Chondrocyte (in vitro differentiated cells): ENCODE results near the gene GFM1. TPM values are rescaled to one million over a fixed set of nuclear protein-coding genes. Genes with fewer than 3 reads are reported as not detected.

ENCODE experiments used
- DNase-seq: peaks from one replicate; pipeline ENCODE4 v3.0.0; 2021; ENCODE audit warnings: mixed read lengths, low spot score
- H3K27ac Mint-ChIP-seq: one replicate; pipeline ENCODE4 v1.8.0; 2021; ENCODE audit warnings: mild to moderate bottlenecking, moderate library complexity, mixed read lengths; ENCODE audit not compliant: unreplicated experiment
- H3K27me3 Mint-ChIP-seq: 2 replicates; pipeline ENCODE4 v1.8.0; 2021; ENCODE audit warnings: low read depth, mixed read lengths
- H3K36me3 Mint-ChIP-seq: 2 replicates; pipeline ENCODE4 v1.8.0; 2021; ENCODE audit warnings: low read depth, mixed read lengths
- H3K4me1 Mint-ChIP-seq: 2 replicates; pipeline ENCODE4 v1.8.0; 2021; ENCODE audit warnings: low read depth, mild to moderate bottlenecking, mixed read lengths
- H3K4me3 Mint-ChIP-seq: one replicate; pipeline ENCODE4 v1.8.0; 2021; ENCODE audit warnings: mild to moderate bottlenecking, moderate library complexity, mixed read lengths; ENCODE audit not compliant: unreplicated experiment
- H3K9me3 Mint-ChIP-seq: 2 replicates; pipeline ENCODE4 v1.8.0; 2021; ENCODE audit warnings: low read depth, mixed read lengths
- CTCF ChIP-seq: fragments of 200-600 bp; sonication (generic); IDR thresholded peaks from 2 replicates; pipeline ENCODE4 v1.5.0; 2021; ENCODE audit warnings: antibody characterized with exemption, mild to moderate bottlenecking, moderate library complexity
- total RNA-seq: library from RNA; stranded (reverse); gene quantifications from 3 replicates; pipeline ENCODE4 v1.2.1, GENCODE V29; 2021

Gene GFM1
- total RNA-seq, 1 donor from 2014 or later: 34.1 TPM

GRCh38 chr3:158702815-158703481 lies 58.6 kb downstream of the GFM1 start:
- peaks cover 34% of the 10 kb centered on the region for H3K4me1 Mint-ChIP-seq
- H3K27ac Mint-ChIP-seq: peak overlapping the region; percentile 77
- no peaks in the 10 kb centered on the region for H3K9me3 Mint-ChIP-seq
- H3K36me3 Mint-ChIP-seq: peaks cover 10% of the 10 kb centered on the region
- TF ChIP-seq CTCF: no peak
- no peaks in the 10 kb centered on the region for H3K27me3 Mint-ChIP-seq
- no peak for DNase-seq
- no peak overlapping the region for H3K4me3 Mint-ChIP-seq

- Mint-ChIP-seq H3K27ac (peak overlapping the region; percentile 77), H3K36me3 (peaks cover 14% of the 10 kb centered on the region), H3K27me3 (no peaks in the 10 kb centered on the region), H3K9me3 (no peaks in the 10 kb centered on the region), H3K4me3 (no peak overlapping the region), H3K4me1 (peaks cover 34% of the 10 kb centered on the region)
- TF ChIP-seq CTCF: no peak
- DNase-seq: no peak
Measured at GRCh38 chr3:158703566-158703965, 59.2 kb downstream of the GFM1 start.

- no peak overlapping the region for H3K4me3 Mint-ChIP-seq
- TF ChIP-seq CTCF: no peak
- peaks cover 3% of the 10 kb centered on the region for H3K9me3 Mint-ChIP-seq
- H3K27ac Mint-ChIP-seq: peak overlapping the region; percentile 77
- DNase-seq: no peak
- peaks cover 58% of the 10 kb centered on the region for H3K4me1 Mint-ChIP-seq
- H3K36me3 Mint-ChIP-seq: peaks cover 24% of the 10 kb centered on the region
- H3K27me3 Mint-ChIP-seq: no peaks in the 10 kb centered on the region
Measured at GRCh38 chr3:158709666-158710083, 65.3 kb downstream of the GFM1 start.

- H3K36me3 Mint-ChIP-seq: peaks cover 23% of the 10 kb centered on the region
- no peak for TF ChIP-seq CTCF
- H3K27ac Mint-ChIP-seq: no peak overlapping the region
- no peaks in the 10 kb centered on the region for H3K27me3 Mint-ChIP-seq
- peaks cover 67% of the 10 kb centered on the region for H3K4me1 Mint-ChIP-seq
- H3K4me3 Mint-ChIP-seq: no peak overlapping the region
- DNase-seq: no peak
- peaks cover 3% of the 10 kb centered on the region for H3K9me3 Mint-ChIP-seq
Measured at GRCh38 chr3:158710601-158711000, 66.3 kb downstream of the GFM1 start.

- DNase-seq: no peak
- H3K4me1 Mint-ChIP-seq: peaks cover 73% of the 10 kb centered on the region
- no peak for TF ChIP-seq CTCF
- H3K36me3 Mint-ChIP-seq: peaks cover 18% of the 10 kb centered on the region
- no peak overlapping the region for H3K4me3 Mint-ChIP-seq
- H3K27ac Mint-ChIP-seq: peak overlapping the region; percentile 84
- peaks cover 3% of the 10 kb centered on the region for H3K9me3 Mint-ChIP-seq
- no peaks in the 10 kb centered on the region for H3K27me3 Mint-ChIP-seq
Measured at GRCh38 chr3:158711886-158712285, 67.6 kb downstream of the GFM1 start.
